Colon (tissue), 2 donors: ENCODE measurements around the gene MASP1.
"Not testable (repeated sequence)": the region's sequence is repeated elsewhere in the genome, so short reads cannot be mapped to it uniquely, and the experiment has no call there.

Source experiments
- FAIRE-seq: peaks from 2 replicates; lab custom pipeline; 2012; peaks lifted over from hg19 to GRCh38; lab: Jason Lieb, UNC
- donor health status: control.
- donor health status: control.

MASP1 gene

GRCh38 chr3:187265461-187265955 is 26.0 kb downstream of the MASP1 start:
- FAIRE-seq: no peak

DNA sequence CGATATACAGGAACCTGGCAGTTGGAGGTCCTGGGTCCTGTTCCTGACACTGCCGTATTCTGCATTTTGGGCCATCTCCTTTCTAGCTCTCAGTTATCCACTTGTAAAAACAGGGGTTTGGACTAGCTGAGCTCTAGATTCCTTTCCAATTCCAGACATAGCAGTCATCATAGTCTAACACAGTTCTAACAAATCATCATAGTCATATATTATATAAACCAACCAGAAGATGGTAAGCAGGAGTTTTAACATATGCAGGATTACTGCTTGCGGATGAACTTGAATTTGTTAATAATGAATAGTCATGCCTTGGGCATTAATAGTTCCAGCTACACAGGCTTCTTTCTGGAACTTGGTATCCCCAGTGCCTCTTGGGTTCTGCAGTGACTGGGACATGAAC is 26.6 kb downstream of the MASP1 start:
- no peak for FAIRE-seq

GRCh38 chr3:187264021-187264420 is 27.5 kb downstream of the MASP1 start:
- FAIRE-seq: no peak

DNA sequence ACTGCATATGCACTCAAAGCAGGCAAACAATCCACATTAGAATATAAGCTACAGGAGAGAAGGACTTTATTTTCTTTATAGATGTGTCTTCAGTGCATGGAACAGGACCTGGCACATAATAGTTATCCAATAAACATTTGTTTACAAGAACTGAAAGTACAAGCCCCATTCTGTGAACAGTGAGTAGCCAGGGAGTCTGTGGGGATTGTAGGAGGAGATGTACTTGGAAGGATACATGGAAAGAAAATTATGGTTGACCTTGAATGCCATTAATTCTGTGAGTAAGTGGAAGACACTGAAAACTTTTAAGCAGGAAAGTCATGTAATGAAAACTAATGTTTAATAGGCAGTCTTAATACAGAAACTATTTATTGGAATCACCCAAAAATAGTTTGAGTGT is 28.3 kb downstream of the MASP1 start:
- no peak for FAIRE-seq

DNA sequence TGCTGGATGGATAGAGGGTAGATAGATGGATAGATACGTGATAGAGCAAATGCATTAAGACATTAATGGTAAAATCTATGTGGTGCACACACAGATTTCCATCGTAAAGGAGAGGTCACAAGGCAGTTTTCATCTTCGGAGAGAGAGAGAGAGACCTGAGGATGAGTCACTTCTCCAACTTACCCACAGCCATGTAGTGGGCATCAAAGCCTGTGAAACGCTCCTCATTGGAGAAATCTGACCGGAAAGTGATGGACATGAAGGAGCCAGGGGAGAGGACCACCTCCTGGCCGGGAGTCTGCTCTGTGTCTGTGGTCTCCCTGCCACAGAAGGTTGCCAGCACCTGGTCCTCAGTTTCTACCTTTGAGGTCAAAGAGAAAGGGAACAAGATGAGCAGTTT is 29.2 kb downstream of the MASP1 start:
- FAIRE-seq: no peak

GRCh38 chr3:187261541-187261969 is 30.0 kb downstream of the MASP1 start:
- no peak for FAIRE-seq

DNA sequence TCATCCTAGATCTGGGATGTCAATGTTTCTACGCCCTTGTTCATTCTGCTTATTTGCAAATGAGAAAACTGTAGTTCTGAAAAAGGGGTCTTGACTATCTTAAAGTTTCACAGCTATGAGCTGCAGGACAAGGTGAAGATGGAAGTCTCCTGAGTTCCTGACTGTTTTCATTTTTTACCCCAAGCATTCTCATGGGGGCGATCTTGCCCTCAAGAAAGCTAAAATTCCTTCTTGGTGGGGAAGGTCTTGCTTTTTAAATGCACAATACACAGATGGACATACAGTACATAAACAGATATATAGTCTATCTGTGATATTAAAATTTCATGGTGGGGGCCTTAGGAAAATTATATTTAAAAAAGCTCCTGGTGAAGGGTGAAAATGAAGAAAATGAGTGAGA is 32.4 kb downstream of the MASP1 start:
- FAIRE-seq: no peak

DNA sequence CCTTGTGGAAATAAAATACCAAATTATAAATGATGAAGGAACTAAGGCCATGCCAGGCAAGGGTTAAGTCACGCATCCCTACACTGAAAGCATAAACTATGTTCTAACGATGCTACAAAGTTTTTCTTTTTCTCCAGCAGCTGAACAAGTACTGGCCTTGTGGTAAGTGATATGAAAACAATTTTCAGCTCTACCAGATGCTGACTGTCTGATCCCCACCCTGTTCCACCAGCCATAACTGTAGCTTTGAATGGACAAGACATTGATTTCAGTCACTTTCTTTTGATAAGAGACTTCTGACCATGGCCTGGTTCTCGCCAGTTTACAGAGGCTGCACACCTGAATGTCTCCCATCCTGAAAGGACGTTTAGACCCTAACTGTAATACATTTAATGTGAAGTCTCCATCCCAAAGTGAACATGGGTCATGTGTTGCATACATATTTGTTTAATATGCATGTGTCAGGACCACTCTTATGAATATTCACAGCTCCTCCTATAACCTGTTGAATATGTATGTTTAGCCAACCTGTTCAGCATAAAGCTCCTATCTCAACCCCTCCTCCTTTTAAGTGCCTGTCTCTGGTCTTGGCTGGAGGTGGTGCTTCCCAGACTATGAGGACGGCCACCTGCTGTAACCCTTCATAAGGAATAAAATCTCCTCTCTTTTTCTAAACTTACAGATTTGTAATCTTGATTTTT is 33.4 kb downstream of the MASP1 start:
- no peak for FAIRE-seq

DNA sequence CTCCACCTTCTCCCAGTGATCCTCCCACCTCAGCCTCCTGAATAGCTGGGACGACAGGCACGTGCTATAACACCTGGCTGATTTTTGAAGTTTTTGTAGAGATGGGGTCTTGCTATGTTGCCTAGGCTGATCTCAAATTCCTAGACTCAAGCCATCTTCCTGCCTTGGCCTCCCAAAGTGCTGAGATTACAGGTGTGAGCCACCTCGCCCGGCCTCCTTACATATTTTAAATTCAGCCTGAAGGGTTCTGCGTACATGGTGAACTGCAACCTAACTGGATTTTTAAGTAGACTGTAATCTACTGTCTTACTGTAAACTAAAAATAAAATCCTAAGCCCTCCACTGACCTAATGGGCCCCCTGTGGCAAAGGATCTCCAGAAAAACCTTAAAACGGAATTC is 34.1 kb downstream of the MASP1 start:
- no peak for FAIRE-seq

GRCh38 chr3:187256051-187256616 is 35.4 kb downstream of the MASP1 start:
- FAIRE-seq: no peak

GRCh38 chr3:187255314-187255713 is 36.2 kb downstream of the MASP1 start:
- FAIRE-seq: no peak

- FAIRE-seq: no peak
Measured at GRCh38 chr3:187252311-187252710, 39.2 kb downstream of the MASP1 start.

GRCh38 chr3:187251599-187251998 is 39.9 kb downstream of the MASP1 start:
- FAIRE-seq: no peak

DNA sequence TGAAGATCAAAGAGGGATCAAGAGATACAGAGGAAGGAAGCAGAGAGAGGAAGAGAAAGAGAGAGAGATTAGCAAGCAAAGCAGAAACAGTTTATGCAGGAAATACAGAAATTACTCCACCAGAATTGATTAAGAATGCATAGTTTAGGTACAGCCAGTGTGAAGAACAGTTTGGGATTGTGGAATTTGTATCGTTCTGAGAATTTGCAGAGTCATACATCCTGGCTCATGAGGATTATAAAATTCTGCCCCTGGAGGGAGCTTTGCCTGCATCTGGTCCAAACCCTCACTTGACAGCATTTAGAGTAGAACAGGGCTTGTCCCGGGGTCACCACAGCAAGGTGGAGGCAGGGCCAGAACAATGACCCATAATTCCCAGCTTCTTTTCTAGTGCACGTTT is 44.1 kb downstream of the MASP1 start:
- FAIRE-seq: no peak

DNA sequence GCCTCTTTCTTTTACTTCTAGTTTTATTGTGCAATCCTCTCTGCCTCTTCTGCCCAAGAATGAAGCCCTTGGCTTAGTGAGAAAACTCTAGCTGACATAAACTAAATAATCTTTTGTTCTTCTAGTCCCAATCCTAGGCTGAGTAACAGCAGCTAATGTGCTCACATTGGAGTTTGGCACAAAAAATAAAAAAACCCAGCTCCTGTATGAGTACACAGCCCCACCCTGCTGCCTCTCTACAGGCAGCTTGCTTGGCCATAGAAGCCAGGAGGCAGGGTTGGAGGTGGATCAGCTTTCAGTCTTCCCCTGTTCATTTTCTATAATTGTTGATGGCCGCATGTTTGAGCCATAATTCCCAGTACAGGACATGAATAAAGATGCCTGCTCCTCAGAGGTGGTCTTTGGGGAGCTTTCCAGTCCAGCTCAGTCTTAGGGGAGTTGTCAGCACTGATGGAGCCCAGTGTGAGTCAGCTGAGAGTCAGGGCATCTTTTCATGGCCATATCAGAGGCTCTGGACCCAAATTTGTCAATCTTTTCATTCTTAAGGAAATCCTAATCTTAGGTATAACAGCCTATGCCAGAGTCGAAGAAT is 47.5 kb downstream of the MASP1 start:
- no peak for FAIRE-seq

DNA sequence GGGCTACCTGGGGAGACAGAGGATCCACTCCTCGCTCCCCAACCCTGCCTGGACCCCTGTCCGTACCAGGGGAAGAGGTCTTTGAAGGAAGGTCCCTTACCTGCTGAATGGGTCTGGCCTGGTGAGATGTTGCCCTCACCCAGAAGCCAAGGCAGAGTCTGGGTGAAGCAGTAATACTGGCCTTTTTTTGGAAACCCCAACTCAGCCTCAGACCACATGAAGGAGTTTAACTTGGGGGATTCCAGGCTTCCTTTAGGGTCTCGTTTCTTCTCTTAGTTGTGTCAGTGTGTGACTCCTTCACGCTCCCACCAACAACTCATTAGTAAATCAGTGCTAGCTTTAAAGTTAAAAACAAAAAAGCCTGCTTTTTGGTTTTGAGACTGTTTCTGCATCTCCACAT is 48.6 kb downstream of the MASP1 start:
- no peak for FAIRE-seq

- no peak for FAIRE-seq
Measured at GRCh38 chr3:187242435-187242834, 49.1 kb downstream of the MASP1 start.

GRCh38 chr3:187238835-187239234 is 52.7 kb downstream of the MASP1 start:
- not testable (repeated sequence) for FAIRE-seq

DNA sequence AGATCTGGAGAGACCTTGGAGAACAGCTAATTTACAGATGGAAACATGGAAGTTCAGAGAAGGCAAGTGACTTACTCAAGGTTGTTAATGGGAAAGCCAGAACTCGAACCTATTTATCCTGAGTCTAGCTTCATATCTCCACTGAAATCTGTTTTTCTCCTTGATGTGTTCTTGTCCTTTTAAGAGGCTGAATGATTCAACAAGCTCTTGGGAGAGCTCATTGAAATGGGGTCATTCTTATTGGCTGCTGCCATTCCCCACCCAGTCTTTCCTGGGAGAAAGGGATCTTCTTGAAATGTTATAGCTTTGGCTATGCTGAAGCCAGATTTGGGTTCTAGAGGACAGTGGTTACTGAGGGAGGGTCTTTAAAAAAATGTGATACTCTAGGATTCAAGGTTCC is 53.3 kb downstream of the MASP1 start:
- no peak for FAIRE-seq

GRCh38 chr3:187237741-187238140 is 53.8 kb downstream of the MASP1 start:
- FAIRE-seq: no peak

GRCh38 chr3:187236962-187237361 is 54.6 kb downstream of the MASP1 start:
- FAIRE-seq: no peak

DNA sequence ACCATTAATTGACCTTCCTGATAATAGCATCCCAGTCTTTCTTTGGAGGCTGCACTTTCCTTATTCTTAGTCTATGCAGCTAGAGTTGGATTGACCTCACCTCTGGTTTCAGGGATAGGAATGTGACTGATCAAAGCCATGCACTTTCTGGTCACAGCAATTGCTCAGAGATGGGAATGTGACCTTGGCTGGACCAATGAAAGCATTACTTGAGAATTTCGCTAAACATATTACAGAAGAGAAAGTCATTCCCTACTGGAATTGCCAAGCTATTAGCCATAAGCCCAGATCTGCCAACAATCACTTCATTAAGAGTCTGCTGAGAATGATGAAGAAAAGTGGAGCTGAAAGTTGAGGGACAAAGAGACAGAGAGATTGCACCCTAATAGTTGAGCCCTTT is 61.5 kb downstream of the MASP1 start:
- FAIRE-seq: no peak

DNA sequence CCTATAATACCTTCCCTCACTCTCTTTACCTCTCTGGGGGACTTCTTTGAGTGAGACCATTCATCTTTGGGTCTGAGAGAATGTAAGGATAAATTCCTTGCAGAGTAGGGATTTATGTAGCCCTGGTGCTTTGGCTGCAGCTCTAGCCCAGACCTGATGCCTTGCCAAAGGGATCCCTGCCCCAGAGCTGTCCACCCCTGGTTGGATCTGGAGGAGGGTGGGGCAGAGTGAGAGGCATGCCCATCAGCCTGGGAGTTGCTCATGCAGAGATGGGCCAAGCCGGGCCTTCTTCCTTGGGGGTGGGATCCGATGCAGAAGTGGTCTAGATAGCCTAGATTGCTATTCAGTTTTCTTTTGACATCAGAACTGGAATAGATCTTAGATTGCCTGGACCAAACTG is 62.8 kb downstream of the MASP1 start:
- no peak for FAIRE-seq
